KMS-11 (cell line): Measurements from ENCODE around the gene MST1.

Source experiments
- H2AFZ ChIP-seq: fragments of 200-600 bp; sonication (generic); 2 replicates; pipeline ENCODE4 v1.6.1; 2016; ENCODE audit warnings: antibody characterized with exemption, mixed run types, low read depth
- H3K27ac ChIP-seq: fragments of 200-600 bp; sonication (generic); 2 replicates; pipeline ENCODE4 v1.6.1; 2016; ENCODE audit warnings: mild to moderate bottlenecking, mixed run types
- H3K27me3 ChIP-seq: fragments of 200-600 bp; sonication (generic); 2 replicates; pipeline ENCODE4 v1.6.1; 2017; ENCODE audit warnings: mild to moderate bottlenecking, low read depth, mixed run types, moderate library complexity; ENCODE audit not compliant: insufficient read depth
- H3K36me3 ChIP-seq: fragments of 200-600 bp; sonication (generic); 2 replicates; pipeline ENCODE4 v1.6.1; 2017; ENCODE audit warnings: mild to moderate bottlenecking, mixed run types; ENCODE audit not compliant: insufficient read depth
- H3K4me1 ChIP-seq: fragments of 200-600 bp; sonication (generic); 2 replicates; pipeline ENCODE4 v1.6.1; 2016; ENCODE audit warnings: mild to moderate bottlenecking, low read depth, mixed run types; ENCODE audit not compliant: poor library complexity, severe bottlenecking
- H3K4me2 ChIP-seq: fragments of 200-600 bp; sonication (generic); 2 replicates; pipeline ENCODE4 v1.7.0; 2016; ENCODE audit warnings: mild to moderate bottlenecking, mixed run types
- H3K4me3 ChIP-seq: fragments of 200-600 bp; sonication (generic); IDR thresholded peaks from 2 replicates; pipeline ENCODE4 v1.6.1; 2017; ENCODE audit warnings: low read depth, low read length, mixed read lengths; ENCODE audit not compliant: insufficient read depth
- H3K79me2 ChIP-seq: fragments of 200-600 bp; sonication (generic); 2 replicates; pipeline ENCODE4 v1.6.1; 2016; ENCODE audit warnings: low read depth, mixed run types; ENCODE audit not compliant: insufficient read depth
- H3K9ac ChIP-seq: fragments of 200-600 bp; sonication (generic); 2 replicates; pipeline ENCODE4 v1.6.1; 2016; ENCODE audit warnings: mild to moderate bottlenecking, mixed run types
- H4K20me1 ChIP-seq: fragments of 200-600 bp; sonication (generic); 2 replicates; pipeline ENCODE4 v1.6.1; 2016; ENCODE audit warnings: mild to moderate bottlenecking, mixed run types; ENCODE audit not compliant: insufficient read depth
- CTCF ChIP-seq: fragments of 200-600 bp; sonication (generic); conservative IDR thresholded peaks from 2 replicates; pipeline ENCODE4 v1.6.1; 2017; ENCODE audit warnings: low read depth, mild to moderate bottlenecking, antibody characterized with exemption, low read length, moderate library complexity, mixed read lengths

MST1 gene

DNA sequence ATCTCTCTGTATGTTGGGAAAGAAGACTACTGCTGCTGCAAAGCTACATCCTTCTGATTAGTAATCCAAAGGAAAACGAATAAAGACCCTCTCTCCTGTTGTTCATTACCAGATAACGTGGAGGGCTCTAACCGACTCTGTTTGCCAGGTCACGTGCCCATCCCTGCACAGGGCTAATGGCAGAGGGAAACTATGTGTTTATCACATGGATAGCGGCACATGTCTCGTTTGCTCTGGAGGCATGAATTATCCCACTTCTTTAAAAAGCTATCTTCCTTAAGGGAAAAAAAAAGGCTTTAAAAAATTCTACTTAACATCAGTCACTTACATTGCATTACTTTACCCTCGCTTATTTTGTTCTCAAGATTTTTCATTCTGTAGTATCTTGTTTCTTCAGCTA, 48.0 kb downstream of the MST1 start:
- no peaks in the 10 kb centered on the region for H4K20me1 ChIP-seq
- H3K79me2 ChIP-seq: no peaks in the 10 kb centered on the region
- no peak for TF ChIP-seq CTCF
- no peak overlapping the region for H3K27ac ChIP-seq
- H3K27me3 ChIP-seq: no peaks in the 10 kb centered on the region
- no peaks in the 10 kb centered on the region for H3K4me1 ChIP-seq
- H3K9ac ChIP-seq: no peak overlapping the region
- no peaks in the 10 kb centered on the region for H3K36me3 ChIP-seq
- no peak overlapping the region for H3K4me2 ChIP-seq
- no peak overlapping the region for H3K4me3 ChIP-seq
- H2AFZ ChIP-seq: no peak overlapping the region

DNA sequence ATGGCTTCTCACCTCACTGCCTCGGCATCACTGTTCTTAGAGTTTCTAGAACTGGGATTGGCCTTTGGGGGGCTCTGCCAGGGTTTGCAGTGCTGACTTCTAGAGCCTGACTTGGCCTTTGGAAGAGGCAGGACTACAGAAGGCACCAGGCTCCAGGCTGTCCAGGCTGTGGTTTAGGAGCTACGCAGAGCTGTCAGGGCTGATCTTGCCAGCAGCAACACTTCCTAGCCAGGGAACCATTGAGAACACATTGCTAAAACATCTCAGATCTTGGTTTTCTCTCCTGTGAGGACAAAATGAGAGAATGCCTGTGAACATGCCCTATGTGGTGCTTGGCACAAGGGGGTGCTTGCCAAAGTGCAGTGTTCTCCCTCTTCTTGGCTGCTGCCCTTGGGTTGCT, 49.7 kb downstream of the MST1 start:
- Histone ChIP-seq H3K4me3 (no peak overlapping the region), H3K4me1 (no peaks in the 10 kb centered on the region), H3K27me3 (no peaks in the 10 kb centered on the region), H4K20me1 (no peaks in the 10 kb centered on the region), H3K79me2 (no peaks in the 10 kb centered on the region), H3K27ac (no peak overlapping the region), H3K36me3 (no peaks in the 10 kb centered on the region), H3K9ac (no peak overlapping the region), H2AFZ (no peak overlapping the region), H3K4me2 (no peak overlapping the region)
- no peak for TF ChIP-seq CTCF

DNA sequence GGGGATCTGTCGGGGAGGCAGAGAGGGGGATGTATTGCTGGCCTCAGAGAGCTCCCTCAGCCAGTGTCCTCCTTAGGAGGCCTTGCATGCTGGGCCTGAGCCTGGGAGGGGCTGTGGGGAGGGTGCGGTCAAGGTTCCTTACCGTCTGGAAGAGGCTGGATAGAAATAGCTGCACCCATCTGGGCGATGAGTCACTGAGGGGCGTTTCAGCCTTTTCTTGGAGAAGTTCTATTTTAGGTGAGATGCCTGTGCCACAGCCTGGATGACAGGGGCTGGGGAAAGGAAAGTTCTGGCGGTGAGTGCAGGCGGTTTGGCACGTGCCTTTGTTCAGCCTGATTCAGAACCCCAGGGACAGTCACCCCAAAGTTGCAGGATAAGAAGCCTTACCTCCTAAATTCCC, 50.8 kb downstream of the MST1 start:
- Histone ChIP-seq H3K4me2 (no peak overlapping the region), H4K20me1 (no peaks in the 10 kb centered on the region), H2AFZ (no peak overlapping the region), H3K27me3 (no peaks in the 10 kb centered on the region), H3K27ac (no peak overlapping the region), H3K4me1 (no peaks in the 10 kb centered on the region), H3K36me3 (no peaks in the 10 kb centered on the region), H3K9ac (no peak overlapping the region), H3K4me3 (no peak overlapping the region), H3K79me2 (no peaks in the 10 kb centered on the region)
- TF ChIP-seq CTCF: no peak

- H2AFZ ChIP-seq: no peak overlapping the region
- H3K79me2 ChIP-seq: no peaks in the 10 kb centered on the region
- no peaks in the 10 kb centered on the region for H3K36me3 ChIP-seq
- no peak overlapping the region for H3K4me3 ChIP-seq
- no peak overlapping the region for H3K9ac ChIP-seq
- no peak overlapping the region for H3K4me2 ChIP-seq
- TF ChIP-seq CTCF: no peak
- no peaks in the 10 kb centered on the region for H3K4me1 ChIP-seq
- no peak overlapping the region for H3K27ac ChIP-seq
- H4K20me1 ChIP-seq: no peaks in the 10 kb centered on the region
- H3K27me3 ChIP-seq: no peaks in the 10 kb centered on the region
These were observed 52.2 kb downstream of the MST1 start for GRCh38 chr3:49636883-49637609.
